GM12874 (cell line): ENCODE measurements around the gene CCDC73.

Source experiments
- TF ChIP-seq, protein P1 (sequence below): IDR thresholded peaks from 2 replicates; pipeline ENCODE4 v1.5.1; 2011; ENCODE audit warnings: low read depth, mild to moderate bottlenecking, control low read depth, low read length, moderate library complexity; ENCODE audit not compliant: insufficient read depth

The CCDC73 gene

DNA sequence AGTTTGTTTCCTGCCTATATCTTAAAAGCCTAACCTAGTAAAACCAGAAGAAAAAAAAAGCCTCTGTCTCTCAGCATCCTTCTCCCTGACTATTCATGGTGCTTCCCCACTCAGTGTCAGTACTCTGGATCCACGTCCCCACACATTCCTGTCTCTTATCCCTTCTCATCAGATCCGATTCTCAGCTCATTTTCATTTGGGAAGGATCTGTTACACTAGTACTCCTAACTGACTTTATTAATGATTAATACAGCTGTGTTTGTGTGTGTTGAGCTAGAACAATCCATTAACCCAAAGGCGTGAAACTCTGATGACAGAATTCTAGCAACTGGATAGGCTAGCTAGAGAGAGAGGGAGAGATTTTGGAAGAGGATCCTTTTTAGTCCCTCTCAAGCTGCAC is 36.8 kb upstream of the CCDC73 start:
- TF ChIP-seq, protein P1, sequence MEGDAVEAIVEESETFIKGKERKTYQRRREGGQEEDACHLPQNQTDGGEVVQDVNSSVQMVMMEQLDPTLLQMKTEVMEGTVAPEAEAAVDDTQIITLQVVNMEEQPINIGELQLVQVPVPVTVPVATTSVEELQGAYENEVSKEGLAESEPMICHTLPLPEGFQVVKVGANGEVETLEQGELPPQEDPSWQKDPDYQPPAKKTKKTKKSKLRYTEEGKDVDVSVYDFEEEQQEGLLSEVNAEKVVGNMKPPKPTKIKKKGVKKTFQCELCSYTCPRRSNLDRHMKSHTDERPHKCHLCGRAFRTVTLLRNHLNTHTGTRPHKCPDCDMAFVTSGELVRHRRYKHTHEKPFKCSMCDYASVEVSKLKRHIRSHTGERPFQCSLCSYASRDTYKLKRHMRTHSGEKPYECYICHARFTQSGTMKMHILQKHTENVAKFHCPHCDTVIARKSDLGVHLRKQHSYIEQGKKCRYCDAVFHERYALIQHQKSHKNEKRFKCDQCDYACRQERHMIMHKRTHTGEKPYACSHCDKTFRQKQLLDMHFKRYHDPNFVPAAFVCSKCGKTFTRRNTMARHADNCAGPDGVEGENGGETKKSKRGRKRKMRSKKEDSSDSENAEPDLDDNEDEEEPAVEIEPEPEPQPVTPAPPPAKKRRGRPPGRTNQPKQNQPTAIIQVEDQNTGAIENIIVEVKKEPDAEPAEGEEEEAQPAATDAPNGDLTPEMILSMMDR, result no peak

DNA sequence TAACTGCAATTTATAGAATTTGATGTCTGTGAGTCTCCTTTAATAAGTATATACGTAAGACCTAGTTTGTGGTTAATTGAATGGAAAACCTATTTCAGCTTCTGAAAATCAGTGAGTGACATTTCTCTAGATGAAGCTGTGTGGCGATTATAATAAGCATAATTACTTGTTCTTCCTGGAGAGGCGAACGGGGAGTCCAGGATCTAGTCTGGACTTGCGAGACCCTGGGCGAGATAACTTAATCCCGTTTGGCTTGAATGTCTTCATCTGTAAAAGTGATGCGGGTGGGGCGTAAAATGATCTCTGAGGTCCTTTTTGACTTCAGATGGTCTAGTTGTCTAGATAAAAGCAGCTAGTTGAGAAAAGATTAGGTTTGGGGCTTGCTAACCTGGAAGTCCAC is 36.3 kb upstream of the CCDC73 start:
- TF ChIP-seq, protein P1, result no peak

DNA sequence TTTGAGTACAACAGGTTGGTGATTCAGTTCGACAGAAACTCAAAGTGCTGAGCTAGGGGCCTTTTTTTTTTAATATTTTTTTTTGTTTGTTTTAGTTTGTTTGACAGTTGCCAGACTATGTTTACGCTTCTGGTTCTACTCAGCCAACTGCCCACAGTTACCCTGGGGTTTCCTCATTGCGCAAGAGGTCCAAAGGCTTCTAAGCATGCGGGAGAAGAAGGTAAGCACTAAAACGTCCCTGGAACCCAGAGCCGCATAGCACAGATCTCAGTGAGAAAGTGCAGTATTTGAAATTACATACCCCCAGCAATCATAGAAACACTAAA is 35.9 kb upstream of the CCDC73 start:
- TF ChIP-seq, protein P1, result no peak

DNA sequence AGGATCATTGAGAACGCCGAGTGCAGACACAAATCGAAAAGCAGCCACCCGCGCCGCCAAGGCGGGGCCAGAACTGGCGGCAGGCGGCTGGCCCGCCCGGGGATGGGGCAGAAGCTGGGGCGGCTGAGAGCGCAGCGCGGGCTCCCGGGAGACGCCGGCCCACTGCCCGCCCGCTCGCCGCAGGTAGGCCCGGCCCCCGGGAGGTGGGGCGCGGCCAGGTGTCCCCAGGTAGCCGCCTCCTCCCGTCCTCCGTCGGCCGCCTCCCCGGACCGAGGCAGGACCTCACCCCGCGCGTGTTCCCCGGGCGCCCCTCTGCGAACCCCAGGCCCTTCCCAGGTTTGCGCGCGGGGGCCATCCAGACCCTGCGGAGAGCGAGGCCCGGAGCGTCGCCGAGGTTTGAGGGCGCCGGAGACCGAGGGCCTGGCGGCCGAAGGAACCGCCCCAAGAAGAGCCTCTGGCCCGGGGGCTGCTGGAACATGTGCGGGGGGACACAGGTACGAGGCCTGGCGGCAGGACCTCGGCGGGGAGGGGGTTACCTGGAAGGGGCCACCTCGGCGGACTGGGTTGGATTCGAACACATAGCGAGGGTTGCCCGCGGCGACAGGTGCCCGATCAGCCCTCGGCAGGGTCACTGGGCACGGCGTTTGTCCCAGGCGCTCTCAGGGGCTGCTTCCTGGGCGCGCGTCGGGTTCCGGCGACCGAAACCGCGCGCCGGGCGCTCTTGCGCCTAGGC is 35.4 kb upstream of the CCDC73 start, which contains the start of gene PRRG4:
PRRG4 (plus strand) TSS at position 248 of the 733 bp plus-strand sequence. CDS start 603 bp downstream, outside the sequence.
- TF ChIP-seq, protein P1, result no peak

DNA sequence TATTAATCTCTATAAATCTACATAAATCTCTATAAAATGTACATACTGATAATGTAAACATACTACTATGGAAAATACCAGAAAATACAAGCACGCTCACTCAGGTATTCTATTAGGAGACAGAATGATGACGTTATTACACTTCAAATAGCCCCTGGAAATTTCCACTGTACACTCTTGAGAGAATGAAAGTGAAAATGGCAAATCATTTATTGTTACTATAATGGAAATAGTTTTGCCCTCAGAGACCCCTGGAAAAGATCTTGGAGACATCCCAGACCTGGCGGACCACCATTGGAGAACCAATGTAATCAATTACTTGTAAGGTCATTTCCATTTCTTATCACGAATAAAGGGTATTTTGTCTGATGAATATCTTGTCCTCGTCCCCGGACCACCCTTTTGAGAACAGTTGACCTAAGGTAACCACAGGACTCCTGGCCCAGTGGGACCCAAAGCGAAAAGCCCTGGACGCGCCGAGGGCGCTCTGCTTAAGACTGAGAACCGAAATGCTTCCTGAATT is 34.8 kb upstream of the CCDC73 start:
- TF ChIP-seq, protein P1, result no peak

DNA sequence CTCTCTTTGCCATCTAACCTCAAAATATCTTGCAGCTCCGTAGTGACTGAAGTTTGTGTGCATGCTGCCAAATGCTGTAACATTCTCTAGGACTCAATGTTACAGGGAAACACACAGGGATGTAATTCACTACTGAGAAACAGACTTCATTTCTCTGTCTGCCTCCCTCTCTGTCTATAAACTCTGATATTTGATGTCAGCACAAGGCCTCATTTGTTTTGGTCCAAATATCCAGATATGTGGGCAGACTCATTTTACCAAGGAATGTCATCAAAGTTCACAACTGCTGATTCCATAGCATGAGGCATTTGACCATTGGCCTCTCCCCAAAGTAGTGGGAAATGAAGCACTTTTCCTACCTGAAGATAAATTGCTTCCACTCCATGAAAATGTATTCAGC is 32.8 kb upstream of the CCDC73 start:
- TF ChIP-seq, protein P1, result no peak

DNA sequence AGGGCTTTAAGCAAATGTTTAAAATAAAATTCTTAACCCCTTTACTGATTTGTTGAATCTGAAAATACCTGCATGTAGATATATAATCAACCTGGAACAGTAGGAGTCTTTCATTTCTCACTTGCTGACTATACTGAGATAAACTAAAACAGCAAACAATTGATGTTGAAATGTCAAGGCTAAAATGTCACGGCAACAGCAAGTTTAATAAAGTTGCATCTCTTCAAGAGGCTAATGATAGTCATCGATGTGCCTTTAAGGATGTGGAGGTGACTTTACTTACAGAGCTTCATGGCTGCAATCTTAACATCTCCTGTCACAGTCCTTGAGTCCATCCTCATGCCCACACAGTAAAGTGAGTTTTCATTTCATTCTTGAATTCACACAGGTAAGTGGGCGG is 31.7 kb upstream of the CCDC73 start:
- TF ChIP-seq, protein P1, result no peak
